Mesendoderm (in vitro differentiated cells): ENCODE data around the gene UBE2E2.

Experiments used
- DNase-seq: peaks from one replicate; pipeline ENCODE4 v3.0.0; 2013
- H2AK5ac ChIP-seq: 2 replicates; pipeline ENCODE4 v1.6.1; 2013; ENCODE audit warnings: low read length, inconsistent platforms
- H2BK120ac ChIP-seq: 2 replicates; pipeline ENCODE4 v1.6.1; 2013; ENCODE audit warnings: low read depth, mild to moderate bottlenecking, low read length, moderate library complexity, mixed read lengths
- H2BK15ac ChIP-seq: replicated peaks from 2 replicates; pipeline ENCODE4 v1.6.1; 2013; ENCODE audit warnings: low read depth, mild to moderate bottlenecking, moderate library complexity
- H2BK5ac ChIP-seq: 2 replicates; pipeline ENCODE4 v1.6.1; 2013; ENCODE audit warnings: low read length, inconsistent platforms
- H3K18ac ChIP-seq: 2 replicates; pipeline ENCODE4 v1.6.1; 2013; ENCODE audit warnings: mild to moderate bottlenecking, low read length, mixed read lengths
- H3K23ac ChIP-seq: one replicate; pipeline ENCODE4 v1.6.1; 2013; ENCODE audit warnings: low read length
- H3K27ac ChIP-seq: 2 replicates; pipeline ENCODE4 v1.5.1; 2013; ENCODE audit warnings: low read depth, mild to moderate bottlenecking, inconsistent platforms, low read length, moderate library complexity
- H3K27me3 ChIP-seq: 2 replicates; pipeline ENCODE4 v1.6.1; 2013; ENCODE audit warnings: low read length, control low read depth, mild to moderate bottlenecking, inconsistent platforms; ENCODE audit not compliant: insufficient read depth, poor library complexity
- H3K36me3 ChIP-seq: 2 replicates; pipeline ENCODE4 v1.6.1; 2013; ENCODE audit warnings: low read length, inconsistent platforms; ENCODE audit not compliant: control insufficient read depth, insufficient read depth
- H3K4ac ChIP-seq: one replicate; pipeline ENCODE4 v1.6.1; 2013; ENCODE audit warnings: low read depth, mild to moderate bottlenecking, low read length, moderate library complexity
- H3K4me1 ChIP-seq: 2 replicates; pipeline ENCODE4 v1.6.1; 2013; ENCODE audit warnings: low read depth, low read length, inconsistent platforms; ENCODE audit not compliant: control insufficient read depth
- H3K4me2 ChIP-seq: 2 replicates; pipeline ENCODE4 v1.6.1; 2013; ENCODE audit warnings: low read length
- H3K4me3 ChIP-seq: 2 replicates; pipeline ENCODE4 v1.5.1; 2013; ENCODE audit warnings: mild to moderate bottlenecking, low read length
- H3K56ac ChIP-seq: one replicate; pipeline ENCODE4 v1.6.1; 2013; ENCODE audit warnings: low read length
- H3K79me1 ChIP-seq: 2 replicates; pipeline ENCODE4 v1.6.1; 2013; ENCODE audit warnings: low read length, inconsistent platforms
- H3K79me2 ChIP-seq: 2 replicates; pipeline ENCODE4 v1.6.1; 2013; ENCODE audit warnings: mild to moderate bottlenecking, low read length; ENCODE audit not compliant: control insufficient read depth, insufficient read depth
- H3K9ac ChIP-seq: 2 replicates; pipeline ENCODE4 v1.6.1; 2013; ENCODE audit warnings: low read length, inconsistent platforms
- H4K5ac ChIP-seq: one replicate; pipeline ENCODE4 v1.6.1; 2013; ENCODE audit warnings: low read length
- H4K8ac ChIP-seq: one replicate; pipeline ENCODE4 v1.6.1; 2013; ENCODE audit warnings: low read depth, mild to moderate bottlenecking, control low read depth, low read length, moderate library complexity
- WGBS: extraction: QIAGEN DNeasy Blood & Tissue Kit; methylation state at CpG from one replicate; pipeline ENCODE4 v1.1.7; 2013; ENCODE audit warnings: low lambda C conversion rate, missing lambda C conversion rate; ENCODE audit not compliant: insufficient coverage; ENCODE audit errors: extremely low coverage; 5-methylcytosine and 5-hydroxymethylcytosine counted together

Gene UBE2E2

DNA sequence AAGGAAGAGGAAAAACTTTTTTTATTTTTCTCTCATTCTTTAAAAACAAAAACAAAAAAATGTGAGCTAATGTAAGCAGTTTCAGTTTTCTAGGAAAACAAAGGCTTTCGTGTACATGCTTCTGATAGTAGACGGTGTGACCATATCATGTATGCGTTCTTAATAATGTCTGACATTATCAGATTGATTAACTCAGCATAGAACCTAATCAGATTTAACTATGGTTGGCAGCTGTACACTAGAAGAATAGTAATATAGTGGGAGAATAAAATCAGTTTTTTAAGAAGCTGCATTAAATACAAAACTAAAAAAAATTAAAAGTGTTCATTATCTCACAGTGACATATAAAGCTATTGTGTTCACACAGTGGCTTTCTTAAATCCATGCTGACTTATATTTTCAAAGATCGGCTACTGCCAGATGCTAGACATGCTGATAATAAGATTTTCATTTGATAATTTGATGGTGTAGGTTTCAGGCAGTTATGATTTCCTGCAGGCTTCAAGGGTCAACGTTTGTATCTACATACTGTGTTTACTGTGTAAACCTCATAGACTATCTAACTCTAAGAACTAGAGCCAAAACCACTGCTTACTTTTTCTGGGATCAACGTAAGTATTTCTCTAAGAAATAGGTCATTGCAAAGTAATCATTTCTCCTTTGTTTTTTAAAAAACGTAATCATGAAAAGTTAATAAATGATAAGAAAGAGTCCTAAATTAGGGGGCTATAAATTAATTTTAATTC, 74.0 kb downstream of the UBE2E2 start:
- Histone ChIP-seq H2AK5ac (no peak overlapping the region), H2BK120ac (no peak overlapping the region), H2BK5ac (no peak overlapping the region), H3K4me3 (no peak overlapping the region), H3K4ac (no peak overlapping the region), H3K79me2 (no peaks in the 10 kb centered on the region), H3K4me2 (no peak overlapping the region), H3K4me1 (peaks cover 2% of the 10 kb centered on the region), H3K27ac (no peak overlapping the region), H3K79me1 (peaks cover 3% of the 10 kb centered on the region), H3K18ac (no peak overlapping the region), H3K23ac (no peak overlapping the region), H3K56ac (no peak overlapping the region), H3K9ac (no peak overlapping the region), H2BK15ac (no peak overlapping the region), H3K36me3 (no peaks in the 10 kb centered on the region), H3K27me3 (no peaks in the 10 kb centered on the region), H4K5ac (no peak overlapping the region), H4K8ac (no peak overlapping the region)
- no CpG with 5 or more reads among the region's 7 CpGs for WGBS
- DNase-seq, result no peak

DNA sequence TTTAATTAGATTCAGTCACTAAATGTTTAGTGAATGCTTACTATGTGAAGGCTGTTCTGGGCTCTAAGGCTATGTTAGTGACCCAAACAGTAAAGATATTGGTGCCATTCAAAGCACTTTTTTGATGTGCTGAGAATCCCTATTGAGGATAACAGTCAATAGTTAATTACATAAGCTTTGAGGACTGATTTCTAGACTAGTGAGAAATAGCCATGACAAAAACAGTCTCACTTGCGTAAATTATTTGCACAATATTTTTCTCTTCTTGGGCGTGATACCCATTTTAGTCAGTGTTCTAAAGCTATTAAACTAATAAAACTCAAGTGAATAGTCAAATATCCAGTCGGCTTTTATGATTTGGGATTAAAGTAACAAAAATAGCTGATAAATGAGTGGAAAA, 74.6 kb downstream of the UBE2E2 start:
- no peak overlapping the region for H2AK5ac ChIP-seq
- H3K79me2 ChIP-seq, result no peaks in the 10 kb centered on the region
- no peak overlapping the region for H2BK5ac ChIP-seq
- H3K23ac ChIP-seq, result no peak overlapping the region
- no CpG with 5 or more reads among the region's 3 CpGs for WGBS
- no peak overlapping the region for H3K27ac ChIP-seq
- H4K5ac ChIP-seq, result no peak overlapping the region
- H3K56ac ChIP-seq, result no peak overlapping the region
- H3K27me3 ChIP-seq, result no peaks in the 10 kb centered on the region
- peaks cover 2% of the 10 kb centered on the region for H3K4me1 ChIP-seq
- no peaks in the 10 kb centered on the region for H3K36me3 ChIP-seq
- no peak overlapping the region for H3K4ac ChIP-seq
- DNase-seq, result no peak
- no peak overlapping the region for H2BK15ac ChIP-seq
- no peak overlapping the region for H3K18ac ChIP-seq
- no peak overlapping the region for H4K8ac ChIP-seq
- H3K9ac ChIP-seq, result no peak overlapping the region
- H3K79me1 ChIP-seq, result peaks cover 3% of the 10 kb centered on the region
- no peak overlapping the region for H3K4me2 ChIP-seq
- no peak overlapping the region for H2BK120ac ChIP-seq
- H3K4me3 ChIP-seq, result no peak overlapping the region

DNA sequence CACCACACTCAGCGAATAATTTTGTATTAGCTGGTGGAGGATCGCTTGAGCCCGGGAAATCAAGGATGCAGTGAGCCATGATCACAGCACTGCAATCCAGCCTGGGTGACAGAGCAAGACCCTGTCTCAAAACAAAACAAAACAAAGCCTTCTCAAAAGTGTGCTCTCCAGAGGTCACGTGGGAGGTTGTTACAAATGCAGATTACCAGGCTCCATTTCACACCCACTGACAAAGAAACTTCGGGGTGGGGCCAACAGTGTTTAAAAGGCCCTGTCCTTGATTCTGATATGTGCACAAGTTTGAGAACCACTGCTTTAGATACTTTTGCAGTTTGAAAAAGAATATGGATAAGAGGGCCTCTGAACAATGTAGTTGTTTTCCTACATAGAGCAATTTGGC, 80.5 kb downstream of the UBE2E2 start:
- Histone ChIP-seq H3K4me1 (no peaks in the 10 kb centered on the region), H4K5ac (no peak overlapping the region), H4K8ac (no peak overlapping the region), H3K79me2 (no peaks in the 10 kb centered on the region), H3K79me1 (peaks cover 3% of the 10 kb centered on the region), H2BK15ac (no peak overlapping the region), H3K27me3 (no peaks in the 10 kb centered on the region), H3K4me3 (no peak overlapping the region), H3K56ac (no peak overlapping the region), H3K23ac (no peak overlapping the region), H2AK5ac (no peak overlapping the region), H3K27ac (no peak overlapping the region), H3K9ac (no peak overlapping the region), H2BK5ac (no peak overlapping the region), H3K18ac (no peak overlapping the region), H3K4me2 (no peak overlapping the region), H3K4ac (no peak overlapping the region), H2BK120ac (no peak overlapping the region), H3K36me3 (no peaks in the 10 kb centered on the region)
- DNase-seq, result no peak
- WGBS, result no CpG with 5 or more reads among the region's 5 CpGs

DNA sequence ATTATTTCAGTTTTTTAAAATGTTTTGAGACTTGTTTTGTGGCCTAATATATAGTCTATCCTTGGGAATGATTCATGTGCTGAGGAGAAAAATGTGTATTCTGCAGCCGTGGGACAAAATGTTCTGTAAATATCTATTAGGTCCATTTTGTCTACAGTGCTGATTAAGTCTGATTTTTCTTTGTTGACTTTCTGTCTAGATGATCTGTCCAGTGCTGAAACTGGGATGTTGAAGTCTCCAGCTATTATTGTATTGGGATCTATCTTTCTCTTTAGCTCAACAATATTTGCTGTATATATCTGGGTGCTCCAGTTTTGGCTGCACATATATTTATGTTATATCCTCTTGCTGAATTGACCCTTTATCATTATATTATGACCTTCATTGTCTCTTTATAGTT, 85.2 kb downstream of the UBE2E2 start:
- DNase-seq, result no peak
- Histone ChIP-seq H3K27ac (no peak overlapping the region), H3K9ac (no peak overlapping the region), H3K56ac (no peak overlapping the region), H3K27me3 (no peaks in the 10 kb centered on the region), H3K23ac (no peak overlapping the region), H3K4ac (no peak overlapping the region), H3K79me1 (peaks cover 2% of the 10 kb centered on the region), H2AK5ac (no peak overlapping the region), H2BK5ac (no peak overlapping the region), H3K18ac (no peak overlapping the region), H3K4me3 (no peak overlapping the region), H3K36me3 (no peaks in the 10 kb centered on the region), H3K79me2 (peaks cover 2% of the 10 kb centered on the region), H4K5ac (no peak overlapping the region), H2BK15ac (no peak overlapping the region), H3K4me2 (no peak overlapping the region), H3K4me1 (peaks cover 2% of the 10 kb centered on the region), H4K8ac (no peak overlapping the region), H2BK120ac (no peak overlapping the region)
- WGBS, result no CpG with 5 or more reads among the region's 1 CpG

DNA sequence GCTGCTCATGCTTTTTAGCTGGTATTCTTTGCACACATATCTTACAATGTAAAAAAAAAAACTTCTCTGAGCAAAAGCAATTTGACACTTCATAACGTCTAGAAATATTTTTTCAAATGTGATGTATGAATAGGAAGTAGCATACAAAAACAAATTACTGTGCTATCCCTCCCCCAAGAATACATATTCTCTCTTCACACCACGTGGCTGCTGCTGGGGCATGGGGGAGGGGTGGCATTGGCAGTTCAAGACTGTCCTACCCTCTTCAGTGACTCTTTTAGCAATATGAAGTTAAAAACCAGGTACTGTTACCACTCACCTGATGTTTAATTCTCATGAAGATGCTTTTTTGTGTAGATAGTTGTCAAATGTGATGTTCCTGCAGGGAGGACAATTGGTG, 85.6 kb downstream of the UBE2E2 start:
- Histone ChIP-seq H2BK5ac (no peak overlapping the region), H3K79me2 (peaks cover 2% of the 10 kb centered on the region), H3K4me2 (no peak overlapping the region), H4K8ac (no peak overlapping the region), H3K27ac (no peak overlapping the region), H3K18ac (no peak overlapping the region), H3K27me3 (no peaks in the 10 kb centered on the region), H3K4me1 (peaks cover 2% of the 10 kb centered on the region), H2BK15ac (no peak overlapping the region), H3K4ac (no peak overlapping the region), H3K4me3 (no peak overlapping the region), H3K23ac (no peak overlapping the region), H3K36me3 (no peaks in the 10 kb centered on the region), H3K56ac (no peak overlapping the region), H4K5ac (no peak overlapping the region), H2BK120ac (no peak overlapping the region), H2AK5ac (no peak overlapping the region), H3K9ac (no peak overlapping the region), H3K79me1 (peaks cover 2% of the 10 kb centered on the region)
- no peak for DNase-seq
- WGBS, result no CpG with 5 or more reads among the region's 2 CpGs

DNA sequence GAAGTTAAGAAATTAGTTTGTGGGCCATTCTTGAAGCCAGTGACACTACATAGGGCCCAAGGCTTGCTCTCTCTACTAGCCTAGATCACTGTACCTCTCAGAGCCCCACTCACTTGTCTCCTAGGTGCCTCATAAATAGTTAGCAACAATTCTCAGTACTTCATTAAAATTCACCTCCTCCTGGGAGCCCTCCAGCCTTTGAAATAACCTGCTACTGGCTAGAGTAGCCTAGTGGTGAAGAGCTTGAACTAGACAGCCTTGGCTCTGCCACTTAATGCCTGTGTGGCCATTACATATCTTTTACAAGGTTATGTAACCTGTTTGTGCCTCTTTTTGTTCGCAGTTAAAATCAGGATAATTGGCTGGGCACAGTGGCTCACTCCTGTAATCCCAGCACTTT, 89.3 kb downstream of the UBE2E2 start:
- no CpG with 5 or more reads among the region's 1 CpG for WGBS
- no peak overlapping the region for H3K23ac ChIP-seq
- DNase-seq, result no peak
- no peak overlapping the region for H3K18ac ChIP-seq
- H2BK5ac ChIP-seq, result no peak overlapping the region
- H2BK120ac ChIP-seq, result no peak overlapping the region
- H2AK5ac ChIP-seq, result no peak overlapping the region
- H3K36me3 ChIP-seq, result no peaks in the 10 kb centered on the region
- H3K27ac ChIP-seq, result no peak overlapping the region
- no peak overlapping the region for H3K4me3 ChIP-seq
- H3K79me2 ChIP-seq, result peaks cover 2% of the 10 kb centered on the region
- H3K27me3 ChIP-seq, result no peaks in the 10 kb centered on the region
- no peak overlapping the region for H3K4me2 ChIP-seq
- no peak overlapping the region for H4K8ac ChIP-seq
- peaks cover 2% of the 10 kb centered on the region for H3K4me1 ChIP-seq
- H3K79me1 ChIP-seq, result peaks cover 2% of the 10 kb centered on the region
- no peak overlapping the region for H3K56ac ChIP-seq
- H3K4ac ChIP-seq, result no peak overlapping the region
- no peak overlapping the region for H3K9ac ChIP-seq
- no peak overlapping the region for H2BK15ac ChIP-seq
- H4K5ac ChIP-seq, result no peak overlapping the region
